CD4-positive, alpha-beta T cell (primary cell): ENCODE measurements around the gene KCNQ4. TPM values are rescaled to one million over a fixed set of nuclear protein-coding genes. Genes with fewer than 3 reads are reported as not detected.

Experiments
- ATAC-seq: fragments of 200-7000 bp; cut with Tn5 transposase; one replicate; pipeline ENCODE4 v1.10.0; 2022; ENCODE audit warnings: mild to moderate bottlenecking; ENCODE audit not compliant: poor library complexity
- CTCF ChIA-PET: fragments of 350-600 bp; sonication (Branson Sonifier 250); formaldehyde crosslinking; loops from one replicate; lab custom pipeline; 2021; ENCODE audit warnings: antibody characterized with exemption, inconsistent platforms; lab: Charles Lee
- POLR2A ChIA-PET: fragments of 350-600 bp; sonication (Branson Sonifier 250); formaldehyde crosslinking; loops from one replicate; lab custom pipeline; 2021; ENCODE audit warnings: antibody characterized with exemption, inconsistent platforms; lab: Charles Lee
- DNase-seq, 14 experiments: peaks; one replicate each; pipeline ENCODE4 v3.0.0-alpha.2; 2013 to 2020; ENCODE audit warnings: mixed read lengths in 2 of 14
- H3K27ac ChIP-seq, 2 donors: one replicate each; pipeline versions ENCODE4 v1.5.1 to v1.7.0; 2013; ENCODE audit warnings: low read length in 2 of 2, low read depth in 1 of 2, mild to moderate bottlenecking in 1 of 2
- H3K27me3 ChIP-seq, 2 experiments: 1 replicate in 1 of 2; 2 replicates in 1 of 2; pipeline versions ENCODE4 v1.6.1 to v1.7.0; 2013; ENCODE audit warnings: low read length in 2 of 2, control low read depth in 1 of 2, mild to moderate bottlenecking in 1 of 2, moderate library complexity in 1 of 2; ENCODE audit not compliant: insufficient read depth in 2 of 2, control insufficient read depth in 1 of 2
- H3K36me3 ChIP-seq: one replicate; pipeline ENCODE4 v1.6.1; 2013; ENCODE audit warnings: low read length, control low read depth; ENCODE audit not compliant: insufficient read depth
- H3K4me1 ChIP-seq: one replicate; pipeline ENCODE4 v1.6.1; 2013; ENCODE audit warnings: low read length, control low read depth; ENCODE audit not compliant: insufficient read depth
- H3K4me3 ChIP-seq: one replicate; pipeline ENCODE4 v1.5.1; 2013; ENCODE audit warnings: mild to moderate bottlenecking, low read length, moderate library complexity
- H3K9me3 ChIP-seq, 2 experiments: 1 replicate in 1 of 2; 2 replicates in 1 of 2; pipeline versions ENCODE4 v1.6.1 to v1.7.0; 2013; ENCODE audit warnings: low read length in 2 of 2, mild to moderate bottlenecking in 2 of 2, control low read depth in 1 of 2, moderate library complexity in 1 of 2; ENCODE audit not compliant: control insufficient read depth in 1 of 2, insufficient read depth in 1 of 2
- H3K27ac Mint-ChIP-seq: one replicate; pipeline ENCODE4 v1.8.0; 2020; ENCODE audit warnings: mixed read lengths
- H3K27me3 Mint-ChIP-seq: one replicate; pipeline ENCODE4 v1.8.0; 2021; ENCODE audit warnings: mixed read lengths
- H3K36me3 Mint-ChIP-seq: one replicate; pipeline ENCODE4 v1.8.0; 2021; ENCODE audit warnings: low read depth, mixed read lengths
- H3K4me1 Mint-ChIP-seq: one replicate; pipeline ENCODE4 v1.8.0; 2021; ENCODE audit warnings: low read depth, mixed read lengths
- H3K4me3 Mint-ChIP-seq: one replicate; pipeline ENCODE4 v1.8.0; 2020; ENCODE audit warnings: mild to moderate bottlenecking, mixed read lengths
- H3K9me3 Mint-ChIP-seq: one replicate; pipeline ENCODE4 v1.8.0; 2020; ENCODE audit warnings: mixed read lengths
- intact Hi-C, 2 experiments: fragments of 100-400 bp; cut with DNase I in 1 of 2; cut with micrococcal nuclease in 1 of 2; formaldehyde crosslinking; loops; one replicate each; pipeline versions ENCODE4 v1.15.1 to v1.9.0; 2023 to 2025; cut with DNase I, micrococcal nuclease
- total RNA-seq, 174 experiments: library from RNA in 2 of 174; stranded (reverse) in 2 of 174; gene quantifications; one replicate each; pipeline ENCODE4 v1.2.3 and lab custom pipeline; 2021 to 2026
- TF ChIP-seq, protein P1 (sequence below): fragments of 200-600 bp; IDR thresholded peaks from one replicate; pipeline ENCODE4 v1.8.0; 2022; ENCODE audit warnings: antibody characterized with exemption, mild to moderate bottlenecking

The KCNQ4 gene
- total RNA-seq, 2 experiments from 2014 or later, result 0.25 to 0.30 TPM

- TF ChIP-seq, protein P1, sequence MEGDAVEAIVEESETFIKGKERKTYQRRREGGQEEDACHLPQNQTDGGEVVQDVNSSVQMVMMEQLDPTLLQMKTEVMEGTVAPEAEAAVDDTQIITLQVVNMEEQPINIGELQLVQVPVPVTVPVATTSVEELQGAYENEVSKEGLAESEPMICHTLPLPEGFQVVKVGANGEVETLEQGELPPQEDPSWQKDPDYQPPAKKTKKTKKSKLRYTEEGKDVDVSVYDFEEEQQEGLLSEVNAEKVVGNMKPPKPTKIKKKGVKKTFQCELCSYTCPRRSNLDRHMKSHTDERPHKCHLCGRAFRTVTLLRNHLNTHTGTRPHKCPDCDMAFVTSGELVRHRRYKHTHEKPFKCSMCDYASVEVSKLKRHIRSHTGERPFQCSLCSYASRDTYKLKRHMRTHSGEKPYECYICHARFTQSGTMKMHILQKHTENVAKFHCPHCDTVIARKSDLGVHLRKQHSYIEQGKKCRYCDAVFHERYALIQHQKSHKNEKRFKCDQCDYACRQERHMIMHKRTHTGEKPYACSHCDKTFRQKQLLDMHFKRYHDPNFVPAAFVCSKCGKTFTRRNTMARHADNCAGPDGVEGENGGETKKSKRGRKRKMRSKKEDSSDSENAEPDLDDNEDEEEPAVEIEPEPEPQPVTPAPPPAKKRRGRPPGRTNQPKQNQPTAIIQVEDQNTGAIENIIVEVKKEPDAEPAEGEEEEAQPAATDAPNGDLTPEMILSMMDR, result no peak
- CTCF ChIA-PET, result no interaction called here
- intact Hi-C loops, result no loop called here
- no peak overlapping the region for H3K27ac ChIP-seq
- POLR2A ChIA-PET, result no interaction called here
- no peaks in the 10 kb centered on the region for H3K9me3 ChIP-seq
- Mint-ChIP-seq H3K9me3 (no peaks in the 10 kb centered on the region), H3K4me3 (no peak overlapping the region), H3K27ac (no peak overlapping the region), H3K4me1 (peaks cover 19% of the 10 kb centered on the region), H3K36me3 (peaks cover 94% of the 10 kb centered on the region), H3K27me3 (no peaks in the 10 kb centered on the region)
- peaks cover 85% of the 10 kb centered on the region for H3K36me3 ChIP-seq
- ATAC-seq (no peak), DNase-seq (no peak)
- no peaks in the 10 kb centered on the region for H3K4me1 ChIP-seq
- H3K27me3 ChIP-seq, result no peaks in the 10 kb centered on the region
- no peak overlapping the region for H3K4me3 ChIP-seq
These were observed 33.1 kb upstream of the KCNQ4 start for GRCh38 chr1:40750451-40750908.

- Histone ChIP-seq H3K9me3 (no peaks in the 10 kb centered on the region), H3K27me3 (no peaks in the 10 kb centered on the region), H3K27ac (no peak overlapping the region), H3K4me3 (no peak overlapping the region), H3K36me3 (peaks cover 85% of the 10 kb centered on the region), H3K4me1 (no peaks in the 10 kb centered on the region)
- H3K27ac Mint-ChIP-seq, result no peak overlapping the region
- H3K27me3 Mint-ChIP-seq, result no peaks in the 10 kb centered on the region
- no peaks in the 10 kb centered on the region for H3K9me3 Mint-ChIP-seq
- H3K4me1 Mint-ChIP-seq, result peaks cover 7% of the 10 kb centered on the region
- DNase-seq (no peak), ATAC-seq (no peak)
- intact Hi-C loops, result no loop called here
- H3K4me3 Mint-ChIP-seq, result no peak overlapping the region
- ChIA-PET CTCF (no interaction called here), POLR2A (interaction anchor here (0.8 kb wide), 1 partner anchor 61 kb away, joined by 4 read pairs; the partner anchor contains the start of gene NFYC)
- H3K36me3 Mint-ChIP-seq, result peaks cover 94% of the 10 kb centered on the region
- TF ChIP-seq, protein P1, result no peak
These were observed 31.8 kb upstream of the KCNQ4 start for GRCh38 chr1:40751802-40752201.

GRCh38 chr1:40753142-40753882 lies 30.3 kb upstream of the KCNQ4 start:
- H3K27me3 ChIP-seq, result no peaks in the 10 kb centered on the region
- DNase-seq, result no peak
- CTCF ChIA-PET, result no interaction called here
- Mint-ChIP-seq H3K27me3 (no peaks in the 10 kb centered on the region), H3K4me3 (no peak overlapping the region), H3K9me3 (no peaks in the 10 kb centered on the region), H3K4me1 (peaks cover 7% of the 10 kb centered on the region), H3K36me3 (peaks cover 92% of the 10 kb centered on the region), H3K27ac (no peak overlapping the region)
- no peak overlapping the region for H3K27ac ChIP-seq
- TF ChIP-seq, protein P1, result no peak
- no peak overlapping the region for H3K4me3 ChIP-seq
- no peaks in the 10 kb centered on the region for H3K4me1 ChIP-seq
- POLR2A ChIA-PET, result interaction anchor here (0.6 to 0.9 kb wide), 2 partner anchors 61 to 654 kb away, joined by 3 to 5 read pairs; partner anchors contain the start of gene NFYC
- no peaks in the 10 kb centered on the region for H3K9me3 ChIP-seq
- peaks cover 87% of the 10 kb centered on the region for H3K36me3 ChIP-seq
- no peak for ATAC-seq
- intact Hi-C loops, result no loop called here
